ENCODE data around the gene SLC39A6.
"Not testable (repeated sequence)": the region's sequence is repeated elsewhere in the genome, so short reads cannot be mapped to it uniquely, and the experiment has no call there.

The SLC39A6 gene, protein sequence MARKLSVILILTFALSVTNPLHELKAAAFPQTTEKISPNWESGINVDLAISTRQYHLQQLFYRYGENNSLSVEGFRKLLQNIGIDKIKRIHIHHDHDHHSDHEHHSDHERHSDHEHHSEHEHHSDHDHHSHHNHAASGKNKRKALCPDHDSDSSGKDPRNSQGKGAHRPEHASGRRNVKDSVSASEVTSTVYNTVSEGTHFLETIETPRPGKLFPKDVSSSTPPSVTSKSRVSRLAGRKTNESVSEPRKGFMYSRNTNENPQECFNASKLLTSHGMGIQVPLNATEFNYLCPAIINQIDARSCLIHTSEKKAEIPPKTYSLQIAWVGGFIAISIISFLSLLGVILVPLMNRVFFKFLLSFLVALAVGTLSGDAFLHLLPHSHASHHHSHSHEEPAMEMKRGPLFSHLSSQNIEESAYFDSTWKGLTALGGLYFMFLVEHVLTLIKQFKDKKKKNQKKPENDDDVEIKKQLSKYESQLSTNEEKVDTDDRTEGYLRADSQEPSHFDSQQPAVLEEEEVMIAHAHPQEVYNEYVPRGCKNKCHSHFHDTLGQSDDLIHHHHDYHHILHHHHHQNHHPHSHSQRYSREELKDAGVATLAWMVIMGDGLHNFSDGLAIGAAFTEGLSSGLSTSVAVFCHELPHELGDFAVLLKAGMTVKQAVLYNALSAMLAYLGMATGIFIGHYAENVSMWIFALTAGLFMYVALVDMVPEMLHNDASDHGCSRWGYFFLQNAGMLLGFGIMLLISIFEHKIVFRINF

GRCh38 chr18:36129300-36130038, at the start of gene SLC39A6, which contains the start of gene ELP2:
SLC39A6 (minus strand) TSS chr18:36129340; CDS start chr18:36127007, 2,333 bp downstream.
ELP2 (plus strand) TSS chr18:36129899; CDS start chr18:36129934, 35 bp downstream.
- H3K27me3 Mint-ChIP-seq = no peaks in the 10 kb centered on the region
- peak within 1 kb of the TSS; percentile 95 for H3K4me3 Mint-ChIP-seq
- H3K9me3 Mint-ChIP-seq = no peaks in the 10 kb centered on the region
- peaks cover 47% of the 10 kb centered on the region for H3K36me3 Mint-ChIP-seq (ENCODE audit: low read depth)
- H3K4me1 Mint-ChIP-seq (ENCODE audit: low read depth) = peaks cover 71% of the 10 kb centered on the region
- H3K27ac Mint-ChIP-seq = peak within 1 kb of the TSS; percentile 91

- Mint-ChIP-seq H3K27ac (no peak overlapping the region), H3K27me3 (no peaks in the 10 kb centered on the region), H3K36me3 (ENCODE audit: low read depth) (peaks cover 40% of the 10 kb centered on the region), H3K9me3 (no peaks in the 10 kb centered on the region), H3K4me1 (ENCODE audit: low read depth) (peaks cover 15% of the 10 kb centered on the region), H3K4me3 (no peak overlapping the region)
Measured at GRCh38 chr18:36177913-36178312, 48.8 kb upstream of the SLC39A6 start.

DNA sequence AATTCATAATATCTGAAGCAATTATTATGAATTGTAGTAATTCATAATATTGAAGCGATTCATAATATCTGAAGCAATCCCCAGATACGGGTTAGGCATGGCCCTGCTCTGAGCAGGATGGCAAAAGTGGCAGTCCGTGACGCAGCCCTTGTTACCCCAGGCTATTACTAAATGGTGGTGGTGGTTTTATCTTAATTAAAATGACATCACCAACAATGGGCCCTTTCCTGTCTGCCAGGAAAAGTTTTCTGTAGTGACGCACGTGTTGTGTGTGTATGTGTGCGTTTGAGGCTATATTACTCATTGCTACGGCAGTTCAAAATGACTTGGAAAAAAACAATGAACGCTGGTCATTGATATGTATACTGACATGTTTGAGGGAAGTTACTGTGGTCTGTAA, 47.6 kb upstream of the SLC39A6 start:
- Mint-ChIP-seq H3K4me3 (no peak overlapping the region), H3K9me3 (no peaks in the 10 kb centered on the region), H3K4me1 (ENCODE audit: low read depth) (peaks cover 15% of the 10 kb centered on the region), H3K36me3 (ENCODE audit: low read depth) (peaks cover 45% of the 10 kb centered on the region), H3K27ac (no peak overlapping the region), H3K27me3 (no peaks in the 10 kb centered on the region)

GRCh38 chr18:36176177-36176584, 47.0 kb upstream of the SLC39A6 start:
- Mint-ChIP-seq H3K27ac (no peak overlapping the region), H3K4me1 (ENCODE audit: low read depth) (peaks cover 15% of the 10 kb centered on the region), H3K4me3 (no peak overlapping the region), H3K9me3 (no peaks in the 10 kb centered on the region), H3K27me3 (no peaks in the 10 kb centered on the region), H3K36me3 (ENCODE audit: low read depth) (peaks cover 49% of the 10 kb centered on the region)

GRCh38 chr18:36175481-36175880, 46.3 kb upstream of the SLC39A6 start:
- H3K4me1 Mint-ChIP-seq (ENCODE audit: low read depth) = peaks cover 15% of the 10 kb centered on the region
- H3K4me3 Mint-ChIP-seq = no peak overlapping the region

GRCh38 chr18:36169938-36170337, 40.8 kb upstream of the SLC39A6 start:
- Mint-ChIP-seq H3K9me3 (no peaks in the 10 kb centered on the region), H3K27me3 (no peaks in the 10 kb centered on the region), H3K36me3 (ENCODE audit: low read depth) (peaks cover 63% of the 10 kb centered on the region), H3K27ac (no peak overlapping the region), H3K4me3 (no peak overlapping the region), H3K4me1 (ENCODE audit: low read depth) (peaks cover 5% of the 10 kb centered on the region)

More at GRCh38 chr18:36175481-36175880, 46.3 kb upstream of the SLC39A6 start:
- Mint-ChIP-seq H3K27ac (no peak overlapping the region), H3K9me3 (no peaks in the 10 kb centered on the region), H3K36me3 (ENCODE audit: low read depth) (peaks cover 56% of the 10 kb centered on the region), H3K27me3 (no peaks in the 10 kb centered on the region)

GRCh38 chr18:36168296-36168695, 39.2 kb upstream of the SLC39A6 start:
- H3K4me3 Mint-ChIP-seq; H3K4me1 Mint-ChIP-seq (ENCODE audit: low read depth); H3K27me3 Mint-ChIP-seq; H3K9me3 Mint-ChIP-seq: not testable (repeated sequence)
- H3K27ac Mint-ChIP-seq = peak overlapping the region; percentile 36
- H3K36me3 Mint-ChIP-seq (ENCODE audit: low read depth) = peaks cover 67% of the 10 kb centered on the region

DNA sequence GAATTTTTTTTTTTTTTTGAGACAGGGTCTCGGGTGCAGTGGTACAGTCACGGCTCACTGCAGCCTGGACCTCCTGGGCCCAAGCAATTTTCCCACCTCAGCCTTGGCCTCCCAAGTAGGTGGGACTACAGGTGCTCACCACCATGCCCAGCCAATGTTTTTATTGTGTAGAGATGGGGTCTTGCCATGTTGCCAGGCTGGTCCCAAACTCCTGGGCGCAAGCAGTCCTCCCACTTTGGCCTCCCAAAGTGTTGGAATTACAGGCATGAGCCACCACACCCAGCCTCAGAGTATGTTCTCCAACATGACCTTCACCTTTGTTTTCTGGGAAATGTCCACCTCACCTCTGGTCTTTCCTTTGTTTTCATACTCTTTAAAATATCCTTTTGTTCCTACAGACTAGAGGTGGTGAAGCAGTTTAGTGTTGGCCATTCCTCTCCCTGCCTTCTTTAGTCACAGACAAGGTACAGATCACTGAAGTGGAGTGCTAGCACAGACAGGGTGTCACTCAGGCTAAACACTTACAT, 38.6 kb upstream of the SLC39A6 start:
- no peak overlapping the region for H3K4me3 Mint-ChIP-seq
- peaks cover 5% of the 10 kb centered on the region for H3K4me1 Mint-ChIP-seq (ENCODE audit: low read depth)
- H3K9me3 Mint-ChIP-seq = no peaks in the 10 kb centered on the region
- peaks cover 71% of the 10 kb centered on the region for H3K36me3 Mint-ChIP-seq (ENCODE audit: low read depth)
- no peaks in the 10 kb centered on the region for H3K27me3 Mint-ChIP-seq
- no peak overlapping the region for H3K27ac Mint-ChIP-seq

DNA sequence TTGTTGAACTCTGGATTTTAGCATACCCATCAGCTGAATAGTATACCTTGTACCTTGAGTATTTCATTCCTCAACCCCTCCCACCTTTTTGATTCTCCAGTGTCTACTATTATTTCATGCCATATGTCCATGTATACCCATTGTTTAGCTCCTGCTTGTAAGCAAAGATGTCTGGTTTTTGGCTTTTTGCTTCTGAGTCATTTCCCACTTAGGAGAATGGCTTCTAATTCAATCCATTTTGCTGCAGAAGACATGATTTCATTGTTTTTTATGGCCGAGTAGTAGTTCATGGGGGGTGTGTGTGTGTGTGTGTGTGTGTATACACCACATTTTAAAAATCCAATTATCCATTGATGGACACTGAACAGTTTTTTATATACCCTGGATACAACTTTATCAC, 33.8 kb upstream of the SLC39A6 start:
- peaks cover 75% of the 10 kb centered on the region for H3K36me3 Mint-ChIP-seq (ENCODE audit: low read depth)
- H3K27ac Mint-ChIP-seq = no peak overlapping the region
- no peaks in the 10 kb centered on the region for H3K9me3 Mint-ChIP-seq
- H3K4me3 Mint-ChIP-seq = no peak overlapping the region
- H3K4me1 Mint-ChIP-seq (ENCODE audit: low read depth) = peaks cover under 1% of the 10 kb centered on the region
- H3K27me3 Mint-ChIP-seq = no peaks in the 10 kb centered on the region

DNA sequence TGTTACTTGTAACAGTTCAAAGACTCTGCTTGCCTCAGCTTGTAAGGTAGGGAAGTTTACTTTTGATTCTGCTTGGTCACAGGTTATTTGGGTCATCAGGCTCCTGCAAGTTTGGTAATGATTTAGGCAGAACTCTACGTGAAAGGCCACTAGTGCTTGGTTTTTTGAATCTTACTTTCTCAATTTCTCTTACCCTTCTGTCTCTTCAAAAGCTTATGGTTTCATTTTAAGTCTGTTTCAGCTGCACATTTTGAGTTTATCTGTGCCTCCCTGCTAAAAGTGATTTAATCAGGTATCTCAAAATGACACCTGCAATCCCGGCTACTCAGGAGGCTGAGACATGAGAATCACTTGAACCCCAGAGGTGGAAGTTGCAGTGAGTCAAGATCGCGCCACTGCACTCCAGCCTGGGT, 31.8 kb upstream of the SLC39A6 start:
- H3K27me3 Mint-ChIP-seq = no peaks in the 10 kb centered on the region
- peak overlapping the region; percentile 24 for H3K27ac Mint-ChIP-seq
- no peak overlapping the region for H3K4me3 Mint-ChIP-seq
- peaks cover 81% of the 10 kb centered on the region for H3K36me3 Mint-ChIP-seq (ENCODE audit: low read depth)
- no peaks in the 10 kb centered on the region for H3K4me1 Mint-ChIP-seq (ENCODE audit: low read depth)
- H3K9me3 Mint-ChIP-seq = no peaks in the 10 kb centered on the region

GRCh38 chr18:36158266-36158867, 29.2 kb upstream of the SLC39A6 start:
- peaks cover 76% of the 10 kb centered on the region for H3K36me3 Mint-ChIP-seq (ENCODE audit: low read depth)

GRCh38 chr18:36157441-36157840, 28.3 kb upstream of the SLC39A6 start:
- no peak overlapping the region for H3K27ac Mint-ChIP-seq
- no peaks in the 10 kb centered on the region for H3K27me3 Mint-ChIP-seq
- peaks cover 7% of the 10 kb centered on the region for H3K4me1 Mint-ChIP-seq (ENCODE audit: low read depth)
- H3K4me3 Mint-ChIP-seq = no peak overlapping the region
- H3K9me3 Mint-ChIP-seq = no peaks in the 10 kb centered on the region
- peaks cover 81% of the 10 kb centered on the region for H3K36me3 Mint-ChIP-seq (ENCODE audit: low read depth)

More at GRCh38 chr18:36158266-36158867, 29.2 kb upstream of the SLC39A6 start:
- H3K4me3 Mint-ChIP-seq = no peak overlapping the region
- H3K4me1 Mint-ChIP-seq (ENCODE audit: low read depth) = no peaks in the 10 kb centered on the region
- H3K27me3 Mint-ChIP-seq = no peaks in the 10 kb centered on the region
- H3K27ac Mint-ChIP-seq = peak overlapping the region; percentile 26
- H3K9me3 Mint-ChIP-seq = no peaks in the 10 kb centered on the region

- Mint-ChIP-seq H3K9me3 (no peaks in the 10 kb centered on the region), H3K4me3 (no peak overlapping the region), H3K27me3 (no peaks in the 10 kb centered on the region), H3K27ac (no peak overlapping the region), H3K36me3 (ENCODE audit: low read depth) (peaks cover 73% of the 10 kb centered on the region), H3K4me1 (ENCODE audit: low read depth) (peaks cover 7% of the 10 kb centered on the region)
Measured at GRCh38 chr18:36155851-36156757, 27.0 kb upstream of the SLC39A6 start.
